HFFc6 (cell line): ENCODE data around the gene GGCT. TPM values are rescaled to one million over a fixed set of nuclear protein-coding genes. Genes with fewer than 3 reads are reported as not detected.
A peak's percentile ranks its signal among the peaks of the same experiment; 100 is the strongest.
"Not testable (repeated sequence)": the region's sequence is repeated elsewhere in the genome, so short reads cannot be mapped to it uniquely, and the experiment has no call there.

ENCODE experiments used
- DNase-seq: peaks from one replicate; pipeline ENCODE4 v3.0.0-alpha.2; 2018
- H3K27ac Mint-ChIP-seq: 2 replicates; pipeline ENCODE4 v1.8.0; 2020; ENCODE audit warnings: mild to moderate bottlenecking, mixed read lengths
- H3K27me3 Mint-ChIP-seq: 2 replicates; pipeline ENCODE4 v1.8.0; 2021; ENCODE audit warnings: mild to moderate bottlenecking, moderate library complexity, mixed read lengths; ENCODE audit not compliant: insufficient read depth
- H3K36me3 Mint-ChIP-seq: 2 replicates; pipeline ENCODE4 v1.8.0; 2021; ENCODE audit warnings: low read depth, mixed read lengths
- H3K4me1 Mint-ChIP-seq: 2 replicates; pipeline ENCODE4 v1.8.0; 2020; ENCODE audit warnings: low read depth, mixed read lengths
- H3K4me3 Mint-ChIP-seq: 2 replicates; pipeline ENCODE4 v1.8.0; 2020; ENCODE audit warnings: mild to moderate bottlenecking, moderate library complexity, mixed read lengths
- H3K9me3 Mint-ChIP-seq: 2 replicates; pipeline ENCODE4 v1.8.0; 2020; ENCODE audit warnings: mild to moderate bottlenecking, mixed read lengths
- total RNA-seq, 6 experiments: library from RNA; stranded (reverse); fragmentation: NEBNext Ultra II Directional; extraction: Animal tissue kit (Norgen Biotek cat#: 25700); gene quantifications; 2 replicates in 1 of 6; 3 replicates in 5 of 6; pipeline ENCODE4 v1.2.3, GENCODE V29; 2021
- TF ChIP-seq, protein P1 (sequence below): fragments of 200-600 bp; sonication (generic); IDR thresholded peaks from 2 replicates; pipeline ENCODE4 v1.5.0; 2021; ENCODE audit warnings: antibody characterized with exemption, mild to moderate bottlenecking

GGCT gene
- total RNA-seq, 6 experiments from 2014 or later: 16.1 to 25.6 (median 21.1) TPM

DNA sequence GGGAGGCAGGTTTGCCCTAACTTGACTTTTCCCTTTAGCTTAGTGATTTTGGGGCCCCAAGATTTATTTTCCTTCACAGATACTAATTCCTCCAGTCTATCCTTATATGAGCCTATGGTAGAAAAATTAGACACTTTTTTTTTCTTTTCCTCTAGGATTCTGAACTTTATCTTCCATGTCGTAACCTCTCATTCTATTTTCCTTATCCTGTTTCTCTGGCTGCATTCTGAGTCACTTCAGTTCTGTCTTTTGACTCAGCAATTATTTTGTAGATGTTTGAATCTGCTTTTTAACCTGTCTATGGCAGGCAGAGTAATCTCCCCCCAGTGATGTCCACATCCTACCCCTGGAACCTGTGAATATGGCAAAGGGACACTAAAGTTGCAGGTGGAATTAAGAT, 19.0 kb downstream of the GGCT start:
- TF ChIP-seq, protein P1, sequence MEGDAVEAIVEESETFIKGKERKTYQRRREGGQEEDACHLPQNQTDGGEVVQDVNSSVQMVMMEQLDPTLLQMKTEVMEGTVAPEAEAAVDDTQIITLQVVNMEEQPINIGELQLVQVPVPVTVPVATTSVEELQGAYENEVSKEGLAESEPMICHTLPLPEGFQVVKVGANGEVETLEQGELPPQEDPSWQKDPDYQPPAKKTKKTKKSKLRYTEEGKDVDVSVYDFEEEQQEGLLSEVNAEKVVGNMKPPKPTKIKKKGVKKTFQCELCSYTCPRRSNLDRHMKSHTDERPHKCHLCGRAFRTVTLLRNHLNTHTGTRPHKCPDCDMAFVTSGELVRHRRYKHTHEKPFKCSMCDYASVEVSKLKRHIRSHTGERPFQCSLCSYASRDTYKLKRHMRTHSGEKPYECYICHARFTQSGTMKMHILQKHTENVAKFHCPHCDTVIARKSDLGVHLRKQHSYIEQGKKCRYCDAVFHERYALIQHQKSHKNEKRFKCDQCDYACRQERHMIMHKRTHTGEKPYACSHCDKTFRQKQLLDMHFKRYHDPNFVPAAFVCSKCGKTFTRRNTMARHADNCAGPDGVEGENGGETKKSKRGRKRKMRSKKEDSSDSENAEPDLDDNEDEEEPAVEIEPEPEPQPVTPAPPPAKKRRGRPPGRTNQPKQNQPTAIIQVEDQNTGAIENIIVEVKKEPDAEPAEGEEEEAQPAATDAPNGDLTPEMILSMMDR: no peak
- Mint-ChIP-seq H3K27ac (no peak overlapping the region), H3K9me3 (no peaks in the 10 kb centered on the region), H3K36me3 (no peaks in the 10 kb centered on the region), H3K4me1 (no peaks in the 10 kb centered on the region), H3K4me3 (no peak overlapping the region), H3K27me3 (no peaks in the 10 kb centered on the region; the same call in 1 of the 2 replicates)
- no peak for DNase-seq

DNA sequence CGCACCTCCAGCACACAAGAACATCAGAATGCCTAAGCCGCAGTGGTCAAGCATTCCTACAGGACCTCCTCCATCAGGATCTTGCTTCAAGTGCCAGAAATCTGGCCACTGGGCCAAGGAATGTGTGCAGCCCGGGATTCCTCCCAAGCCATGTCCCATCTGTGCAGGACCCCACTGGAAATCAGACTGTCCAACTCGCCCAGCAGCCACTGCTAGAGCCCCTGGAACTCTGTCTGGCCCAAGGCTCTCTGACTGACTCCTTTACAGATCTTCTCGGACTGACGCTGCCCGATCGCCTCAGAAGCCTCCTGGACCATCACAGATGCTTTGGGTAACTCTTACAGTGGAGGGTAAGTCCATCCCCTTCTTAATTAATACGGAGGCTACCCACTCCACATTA, 23.2 kb downstream of the GGCT start:
- not testable (repeated sequence) for H3K4me3 Mint-ChIP-seq, DNase-seq, H3K36me3 Mint-ChIP-seq, H3K9me3 Mint-ChIP-seq, H3K27me3 Mint-ChIP-seq, H3K27ac Mint-ChIP-seq
- peaks cover 25% of the 10 kb centered on the region for H3K4me1 Mint-ChIP-seq

DNA sequence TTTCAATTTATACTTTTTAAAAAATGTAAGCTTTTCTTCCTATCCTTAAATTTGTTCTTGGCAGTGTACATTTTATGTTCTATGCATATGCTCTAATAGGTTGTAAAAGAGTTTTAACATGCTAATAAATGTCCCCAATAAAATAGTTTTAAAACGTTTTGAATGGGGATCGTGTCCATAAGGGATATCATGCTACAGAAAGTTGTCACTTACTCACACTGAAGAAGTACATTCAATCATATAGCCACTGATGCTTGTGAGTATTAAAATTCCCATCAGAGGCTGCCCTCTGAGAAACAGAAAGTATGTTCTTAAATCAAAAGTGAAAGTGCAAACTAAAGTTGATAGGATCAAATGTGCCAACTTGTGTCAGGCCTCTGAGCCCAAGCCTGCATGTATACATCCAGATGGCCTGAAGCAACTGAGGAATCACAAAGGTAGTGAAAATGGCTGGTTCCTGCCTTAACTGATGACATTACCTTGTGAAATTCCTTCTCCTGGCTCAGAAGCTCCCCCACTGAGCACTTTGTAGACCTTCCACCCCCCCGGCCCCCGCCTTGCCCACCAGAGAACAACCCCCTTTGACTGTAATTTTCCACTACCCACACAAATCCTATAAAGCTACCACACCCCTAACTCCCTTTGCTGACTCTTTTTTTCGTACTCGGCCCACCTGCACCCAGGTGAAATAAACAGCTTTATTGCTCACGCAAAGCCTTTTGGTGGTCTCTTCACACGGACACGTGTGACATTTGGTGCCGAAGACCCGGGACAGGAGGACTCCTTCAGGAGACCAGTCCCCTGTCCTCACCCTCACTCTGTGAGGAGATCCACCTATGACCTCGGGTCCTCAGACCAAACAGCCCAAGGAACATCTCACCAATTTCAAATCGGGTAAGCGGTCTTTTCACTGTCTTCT, 25.2 kb downstream of the GGCT start:
- DNase-seq: no peak
- H3K27me3 Mint-ChIP-seq: peaks cover 2% of the 10 kb centered on the region; the same call in 1 of the 2 replicates
- no peaks in the 10 kb centered on the region for H3K9me3 Mint-ChIP-seq
- H3K4me3 Mint-ChIP-seq: peak overlapping the region; percentile 95
- H3K36me3 Mint-ChIP-seq: peaks cover 7% of the 10 kb centered on the region; the same call in 1 of the 2 replicates
- TF ChIP-seq, protein P1: no peak
- peak overlapping the region; percentile 46; the same call in 1 of the 2 replicates for H3K27ac Mint-ChIP-seq
- peaks cover 45% of the 10 kb centered on the region for H3K4me1 Mint-ChIP-seq

DNA sequence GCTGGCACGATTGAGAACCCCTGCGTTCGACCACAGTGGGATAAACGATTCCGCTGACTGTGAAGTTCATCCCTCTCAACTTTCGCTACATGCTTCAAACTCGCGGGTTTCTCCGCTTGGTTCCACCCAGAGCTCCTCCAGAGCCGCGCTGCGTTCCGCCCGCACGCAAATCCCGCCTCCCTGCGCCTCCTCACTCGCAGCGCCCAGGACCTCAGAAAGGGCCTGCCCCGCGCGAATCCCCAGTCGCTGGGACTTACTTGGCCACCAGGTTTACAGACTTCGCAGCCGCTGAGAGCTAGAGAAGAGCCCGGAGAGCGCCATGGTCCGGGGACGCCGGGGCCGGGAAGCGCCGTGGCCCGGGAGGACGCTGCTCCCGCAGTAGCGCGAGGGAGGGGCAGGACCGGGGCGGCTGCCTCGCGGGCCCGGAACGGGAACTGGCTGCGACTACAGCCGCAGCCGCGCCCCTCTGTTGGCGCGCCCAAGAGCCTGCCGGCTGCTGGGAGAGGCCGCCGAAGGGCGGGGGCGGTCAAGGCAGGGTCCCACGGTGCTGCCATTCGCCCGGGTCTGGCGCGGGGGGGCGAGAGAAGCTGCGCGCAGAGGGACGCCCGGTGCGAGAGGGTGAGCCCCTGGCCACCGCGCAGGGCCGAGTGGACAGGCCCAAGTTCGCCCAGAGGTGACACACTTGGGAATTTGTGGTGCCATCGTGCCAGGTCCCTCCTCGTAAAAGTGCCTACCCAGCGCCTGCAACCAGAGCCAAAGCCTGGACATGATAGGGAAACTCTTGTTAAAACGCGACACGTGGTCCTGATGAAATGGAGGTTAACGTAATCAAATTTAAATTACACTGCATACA, 26.1 kb downstream of the GGCT start, which contains the start of gene NOD1:
NOD1 (minus strand) TSS at position 436 of the 853 bp plus-strand sequence. CDS start 21,863 bp downstream, outside the sequence.
- Mint-ChIP-seq H3K36me3 (peaks cover 7% of the 10 kb centered on the region), H3K4me1 (peaks cover 54% of the 10 kb centered on the region), H3K27ac (peak within 1 kb of the TSS; percentile 92), H3K4me3 (peak within 1 kb of the TSS; percentile 95), H3K27me3 (peaks cover 2% of the 10 kb centered on the region; the same call in 1 of the 2 replicates), H3K9me3 (no peaks in the 10 kb centered on the region)
- TF ChIP-seq, protein P1: peak; percentile 29
- DNase-seq: peak; percentile 46

DNA sequence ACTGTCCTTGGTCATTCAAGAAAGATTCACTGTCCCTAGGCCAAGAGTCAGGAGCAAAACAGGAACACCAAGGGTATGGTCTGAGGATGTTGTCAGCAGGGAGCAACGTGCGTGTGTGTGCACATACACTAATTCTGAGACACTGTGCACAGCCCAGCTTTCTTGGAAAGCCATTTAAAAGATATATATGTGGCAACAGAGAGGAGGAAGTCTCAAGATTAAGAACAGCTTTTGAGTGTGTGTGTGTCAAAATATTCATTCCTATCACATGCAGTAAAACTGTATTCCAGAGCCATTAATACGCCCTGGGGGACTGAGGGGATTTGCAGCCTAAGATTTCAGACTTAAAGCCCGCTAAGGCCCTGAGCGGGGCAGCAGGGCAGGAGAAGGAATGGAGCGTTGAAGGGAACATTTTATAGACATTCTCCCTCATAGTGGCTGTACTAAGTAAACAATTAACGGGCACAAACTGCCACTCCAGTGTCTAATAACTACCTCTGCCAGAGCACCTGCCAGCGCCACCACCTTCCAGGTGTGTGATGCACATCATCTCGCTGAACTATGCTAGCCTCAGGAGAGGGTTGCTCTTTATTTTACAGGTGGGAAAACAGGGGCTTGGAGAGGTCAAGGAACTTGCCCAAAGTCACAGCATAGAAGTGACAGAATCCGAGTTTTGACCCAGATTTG, 28.0 kb downstream of the GGCT start:
- TF ChIP-seq, protein P1: no peak
- DNase-seq: no peak
- peaks cover 12% of the 10 kb centered on the region for H3K36me3 Mint-ChIP-seq
- no peak overlapping the region for H3K4me3 Mint-ChIP-seq
- peaks cover 73% of the 10 kb centered on the region for H3K4me1 Mint-ChIP-seq
- no peak overlapping the region for H3K27ac Mint-ChIP-seq
- H3K9me3 Mint-ChIP-seq: no peaks in the 10 kb centered on the region
- peaks cover 2% of the 10 kb centered on the region; the same call in 1 of the 2 replicates for H3K27me3 Mint-ChIP-seq
